Measurements from ENCODE around the gene TANC2. TPM values are rescaled to one million over a fixed set of nuclear protein-coding genes. Genes with fewer than 3 reads are reported as not detected.

The TANC2 gene
- total and polyA plus RNA-seq, 2 donors (not counting 3 experiments of a cell fraction or from before 2014, with no cell fraction given): 7.9 to 30.8 TPM

- FAIRE-seq (no peak), DNase-seq (ENCODE audit: low read depth, low spot score) (no peak)
- H3K27me3 ChIP-seq (ENCODE audit: control insufficient read depth in 2 of 2, insufficient read depth in 2 of 2, low read length in 2 of 2): no peaks in the 10 kb centered on the region
- H3K36me3 ChIP-seq (ENCODE audit: control insufficient read depth in 2 of 2, extremely low read depth in 1 of 2, insufficient read depth in 2 of 2, low read length in 2 of 2): no peaks in the 10 kb centered on the region
- TF ChIP-seq EZH2 (IDR thresholded peaks at IDR 0.05; ENCODE audit: borderline replicate concordance, low read depth, low read length, severe bottlenecking): no peak
- no peak for TF ChIP-seq MYC (IDR thresholded peaks at IDR 0.05; ENCODE audit: low read depth, low read length)
- intact Hi-C loops (cut with micrococcal nuclease): no loop called here
- no peaks in the 10 kb centered on the region for H3K9me1 ChIP-seq (replicated peaks; ENCODE audit: control insufficient read depth, extremely low read depth, insufficient read depth, low read length)
- H3K79me2 ChIP-seq (ENCODE audit: control insufficient read depth, insufficient read depth, low read length): no peaks in the 10 kb centered on the region
- dilution Hi-C loops (cut with MboI; ENCODE audit: extremely low pct_ligation_motif_present, low sequenced_read_pairs): no loop called here
- no peak overlapping the region for H3K9ac ChIP-seq (replicated peaks; ENCODE audit: extremely low read depth, insufficient read depth, low read length)
- H3K4me1 ChIP-seq (ENCODE audit: control insufficient read depth, extremely low read depth, insufficient read depth, low read length): no peaks in the 10 kb centered on the region
- H3K4me2 ChIP-seq (ENCODE audit: insufficient read depth, low read length): no peak overlapping the region
- ChIA-PET POLR2A (no interaction called here), CTCF (interaction anchor here (0.7 to 1.6 kb wide), 2 partner anchors 31 to 235 kb away, joined by 4 to 6 read pairs; no protein-coding TSS in a partner anchor)
- H2AFZ ChIP-seq (ENCODE audit: low read depth, low read length): no peak overlapping the region
- no peak overlapping the region for H3K27ac ChIP-seq (ENCODE audit: insufficient read depth, low read depth, low read length)
- H4K20me1 ChIP-seq (replicated peaks; ENCODE audit: control insufficient read depth, extremely low read depth, insufficient read depth, low read length): no peaks in the 10 kb centered on the region
- H3K9me3 ChIP-seq (replicated peaks; ENCODE audit: control insufficient read depth, insufficient read depth, low read length): no peaks in the 10 kb centered on the region
- no peak overlapping the region for H3K4me3 ChIP-seq (replicated peaks in 1 of 3; ENCODE audit: insufficient read depth in 1 of 3, low read depth in 1 of 3, low read length in 3 of 3)
- BruUV-seq (replicated peaks): no TSS peak
Measured at GRCh38 chr17:63001689-63002394, 35.8 kb downstream of the TANC2 start.

- Histone ChIP-seq H3K4me1 (ENCODE audit: control insufficient read depth, extremely low read depth, insufficient read depth, low read length) (no peaks in the 10 kb centered on the region), H3K79me2 (ENCODE audit: control insufficient read depth, insufficient read depth, low read length) (no peaks in the 10 kb centered on the region), H3K9ac (replicated peaks; ENCODE audit: extremely low read depth, insufficient read depth, low read length) (no peak overlapping the region), H3K4me3 (replicated peaks in 1 of 3; ENCODE audit: insufficient read depth in 1 of 3, low read depth in 1 of 3, low read length in 3 of 3) (no peak overlapping the region), H3K27ac (ENCODE audit: insufficient read depth, low read depth, low read length) (no peak overlapping the region), H3K27me3 (ENCODE audit: control insufficient read depth in 2 of 2, insufficient read depth in 2 of 2, low read length in 2 of 2) (no peaks in the 10 kb centered on the region), H2AFZ (ENCODE audit: low read depth, low read length) (no peak overlapping the region), H3K9me1 (replicated peaks; ENCODE audit: control insufficient read depth, extremely low read depth, insufficient read depth, low read length) (no peaks in the 10 kb centered on the region), H3K36me3 (ENCODE audit: control insufficient read depth in 2 of 2, extremely low read depth in 1 of 2, insufficient read depth in 2 of 2, low read length in 2 of 2) (no peaks in the 10 kb centered on the region), H3K9me3 (replicated peaks; ENCODE audit: control insufficient read depth, insufficient read depth, low read length) (no peaks in the 10 kb centered on the region), H3K4me2 (ENCODE audit: insufficient read depth, low read length) (no peak overlapping the region), H4K20me1 (replicated peaks; ENCODE audit: control insufficient read depth, extremely low read depth, insufficient read depth, low read length) (no peaks in the 10 kb centered on the region)
- no peak for TF ChIP-seq GATA2 (IDR thresholded peaks at IDR 0.05; ENCODE audit: insufficient read depth, insufficient read length, low read depth, low read length)
- no peak for TF ChIP-seq JUN (IDR thresholded peaks at IDR 0.05; ENCODE audit: borderline replicate concordance, insufficient read depth, insufficient read length, low read depth)
- TF ChIP-seq CTCF (IDR thresholded peaks at IDR 0.05; ENCODE audit: extremely low read depth in 1 of 2, insufficient read depth in 1 of 2, low read depth in 1 of 2, low read length in 2 of 2): no peak
- TF ChIP-seq MAX (IDR thresholded peaks at IDR 0.05; ENCODE audit: insufficient read depth, insufficient read length): no peak
- TF ChIP-seq FOS (IDR thresholded peaks at IDR 0.05; ENCODE audit: borderline replicate concordance, insufficient read depth, low read length): no peak
- TF ChIP-seq POLR2AphosphoS5 (IDR thresholded peaks at IDR 0.05; ENCODE audit: insufficient read depth, low read depth, low read length): no peak
- no peak for TF ChIP-seq MYC (IDR thresholded peaks at IDR 0.05; ENCODE audit: low read depth, low read length)
- no peak for TF ChIP-seq EZH2 (IDR thresholded peaks at IDR 0.05; ENCODE audit: borderline replicate concordance, low read depth, low read length, severe bottlenecking)
- no peak for TF ChIP-seq POLR2A (IDR thresholded peaks at IDR 0.05; ENCODE audit: low read depth, low read length)
- no peak for FAIRE-seq
- ChIA-PET POLR2A (no interaction called here), CTCF (interaction anchor here (1.6 kb wide), 1 partner anchor 30 kb away, joined by 4 read pairs; no protein-coding TSS in a partner anchor)
- intact Hi-C loops (cut with micrococcal nuclease): no loop called here
- DNase-seq (ENCODE audit: low read depth, low spot score): no peak
- BruUV-seq (replicated peaks): no TSS peak
- dilution Hi-C loops (cut with MboI; ENCODE audit: extremely low pct_ligation_motif_present, low sequenced_read_pairs): no loop called here
Measured at GRCh38 chr17:63002625-63003024, 36.6 kb downstream of the TANC2 start.
